ENCODE measurements around the gene SRGAP2B.
"Not testable (repeated sequence)": the region's sequence is repeated elsewhere in the genome, so short reads cannot be mapped to it uniquely, and the experiment has no call there.

- not testable (repeated sequence) for TF ChIP-seq POU5F1 (IDR thresholded peaks at IDR 0.05; ENCODE audit: low read depth, low read length); KDM1A (IDR thresholded peaks at IDR 0.05; ENCODE audit: borderline replicate concordance, low read length); CTCF (IDR thresholded peaks at IDR 0.05; ENCODE audit: control extremely low read depth in 1 of 3, insufficient read depth in 1 of 3, low read depth in 1 of 3, low read length in 3 of 3); EZH2 (IDR thresholded peaks at IDR 0.05; ENCODE audit: low read depth, low read length, severe bottlenecking); PHF8 (conservative IDR thresholded peaks at IDR 0.05; ENCODE audit: low read depth, low read length); MAX (IDR thresholded peaks at IDR 0.05); YY1 (IDR thresholded peaks at IDR 0.05; ENCODE audit: low read depth, low read length); SIN3A (conservative IDR thresholded peaks at IDR 0.05 in 1 of 2, IDR thresholded peaks at IDR 0.05 in 1 of 2; ENCODE audit: low read depth in 1 of 2, low read length in 2 of 2); RXRA (IDR thresholded peaks at IDR 0.05; ENCODE audit: insufficient read depth, low read depth, low read length); CBX8 (IDR thresholded peaks at IDR 0.05; ENCODE audit: borderline replicate concordance, low read depth, low read length); POLR2A (IDR thresholded peaks at IDR 0.05; ENCODE audit: control extremely low read depth in 1 of 2, low read depth in 2 of 2, low read length in 2 of 2); USF2 (IDR thresholded peaks at IDR 0.05; ENCODE audit: low read length)
These were observed 16.2 kb downstream of the SRGAP2B start for GRCh38 chr1:145078787-145079370.
